GM12878 (cell line): ENCODE results near the gene KIF3A.

Source experiments
- BHLHE40 ChIP-seq, 2 experiments: fragments of 450-650 bp in 1 of 2; IDR thresholded peaks; 2 replicates each; pipeline ENCODE4 v1.6.1; 2011 to 2017; ENCODE audit warnings: low read depth in 2 of 2, borderline replicate concordance in 1 of 2, improper control_type of control experiment in 1 of 2, low read length in 1 of 2, mild to moderate bottlenecking in 1 of 2
- CTCF ChIP-seq, 3 experiments: IDR thresholded peaks in 2 of 3; conservative IDR thresholded peaks in 1 of 3; 2 replicates each; pipeline ENCODE4 v1.5.1; 2011; ENCODE audit warnings: low read depth in 3 of 3, low read length in 3 of 3, mild to moderate bottlenecking in 3 of 3, control low read depth in 2 of 3, moderate library complexity in 2 of 3, inconsistent platforms in 1 of 3, mixed read lengths in 1 of 3; ENCODE audit not compliant: control insufficient read depth in 2 of 3, insufficient read depth in 1 of 3; ENCODE audit errors: extremely low read depth in 1 of 3
- E4F1 ChIP-seq: fragments of 450-650 bp; IDR thresholded peaks from 2 replicates; pipeline ENCODE4 v1.6.1; 2018; ENCODE audit warnings: borderline replicate concordance, mild to moderate bottlenecking; ENCODE audit not compliant: partially characterized antibody
- EGR1 ChIP-seq, 2 experiments: IDR thresholded peaks; 1 replicate in 1 of 2; 2 replicates in 1 of 2; pipeline ENCODE4 v1.6.1; 2011 to 2012; ENCODE audit warnings: low read depth in 2 of 2, low read length in 2 of 2, borderline replicate concordance in 1 of 2, mild to moderate bottlenecking in 1 of 2, moderate library complexity in 1 of 2
- FOS ChIP-seq: IDR thresholded peaks from 3 replicates; pipeline ENCODE4 v1.6.1; 2011; ENCODE audit warnings: borderline replicate concordance; ENCODE audit not compliant: insufficient read length; ENCODE audit errors: extremely low read depth
- FOXK2 ChIP-seq: fragments of 450-650 bp; IDR thresholded peaks from 2 replicates; pipeline ENCODE4 v1.6.1; 2017; ENCODE audit warnings: mild to moderate bottlenecking, moderate library complexity
- NFYB ChIP-seq: IDR thresholded peaks from 2 replicates; pipeline ENCODE4 v1.6.1; 2011; ENCODE audit warnings: low read depth, mild to moderate bottlenecking, low read length, improper control_type of control experiment, moderate library complexity; ENCODE audit not compliant: insufficient read depth
- PAX8 ChIP-seq: fragments of 450-650 bp; IDR thresholded peaks from 2 replicates; pipeline ENCODE4 v1.6.1; 2017; ENCODE audit warnings: mild to moderate bottlenecking, moderate library complexity
- POLR2A ChIP-seq: IDR thresholded peaks from 2 replicates; pipeline ENCODE4 v1.6.1; 2011; ENCODE audit warnings: low read depth, mild to moderate bottlenecking, low read length
- RAD21 ChIP-seq: IDR thresholded peaks from 2 replicates; pipeline ENCODE4 v1.6.1; 2011; ENCODE audit warnings: mild to moderate bottlenecking, low read depth, low read length, moderate library complexity; ENCODE audit not compliant: insufficient read depth
- ZNF207 ChIP-seq: fragments of 450-650 bp; IDR thresholded peaks from 2 replicates; pipeline ENCODE4 v1.6.1; 2014; ENCODE audit warnings: antibody characterized with exemption, mild to moderate bottlenecking, borderline replicate concordance
- ZNF274 ChIP-seq: IDR thresholded peaks from one replicate; pipeline ENCODE4 v1.8.0; 2011; ENCODE audit not compliant: insufficient read length, insufficient read depth

GRCh38 chr5:132746592-132746953, 9.2 kb upstream of the KIF3A start:
- TF ChIP-seq ZNF207 (no peak), CTCF (IDR thresholded peaks at IDR 0.05 in 2 of 3, conservative IDR thresholded peaks at IDR 0.05 in 1 of 3; ENCODE audit: control insufficient read depth in 2 of 3, extremely low read depth in 1 of 3, insufficient read depth in 1 of 3, low read depth in 3 of 3, low read length in 3 of 3) (no peak), ZNF274 (no peak), E4F1 (no peak), POLR2A (no peak), EGR1 (IDR thresholded peaks at IDR 0.05; ENCODE audit: borderline replicate concordance in 1 of 2, low read depth in 2 of 2, low read length in 2 of 2) (no peak), RAD21 (no peak), NFYB (no peak), PAX8 (no peak), BHLHE40 (IDR thresholded peaks at IDR 0.05; ENCODE audit: borderline replicate concordance in 1 of 2, low read depth in 2 of 2, low read length in 1 of 2) (no peak), FOS (no peak), FOXK2 (no peak)
